K562 (cell line): ENCODE measurements around the gene CLIC3. TPM values are rescaled to one million over a fixed set of nuclear protein-coding genes. Genes with fewer than 3 reads are reported as not detected.

Experiments used
- ARID1B ChIP-seq: fragments of 450-650 bp; IDR thresholded peaks from 2 replicates; pipeline ENCODE4 v1.6.1; 2016; ENCODE audit warnings: antibody characterized with exemption, mild to moderate bottlenecking, inconsistent platforms
- ARID4B ChIP-seq: sonication (generic); formaldehyde crosslinking; IDR thresholded peaks from 2 replicates; pipeline ENCODE4 v1.8.0; 2022; ENCODE audit warnings: mild to moderate bottlenecking, missing genetic modification reagents
- ATF1 ChIP-seq, 2 experiments: fragments of 450-650 bp in 1 of 2; IDR thresholded peaks; 2 replicates each; pipeline ENCODE4 v1.6.1; 2016; ENCODE audit warnings: missing compliant biosample characterization in 1 of 2, missing genetic modification characterization in 1 of 2
- BHLHE40 ChIP-seq: IDR thresholded peaks from 2 replicates; pipeline ENCODE4 v1.6.1; 2011; ENCODE audit warnings: low read length, improper control_type of control experiment
- GTF2F1 ChIP-seq: IDR thresholded peaks from 2 replicates; pipeline ENCODE4 v1.6.1; 2011; ENCODE audit warnings: low read depth, low read length, improper control_type of control experiment
- MBD2 ChIP-seq: sonication (generic); IDR thresholded peaks from 2 replicates; pipeline ENCODE4 v1.6.1; 2016; ENCODE audit warnings: low read depth, borderline replicate concordance
- MNT ChIP-seq, 2 experiments: fragments of 450-650 bp; conservative IDR thresholded peaks; 2 replicates each; pipeline ENCODE4 v1.6.1; 2017; ENCODE audit warnings: mild to moderate bottlenecking in 2 of 2, moderate library complexity in 2 of 2
- NCOA1 ChIP-seq: fragments of 450-650 bp; IDR thresholded peaks from 2 replicates; pipeline ENCODE4 v1.6.1; 2016; ENCODE audit warnings: low read depth
- NONO ChIP-seq, 2 experiments: fragments of 200-400 bp in 1 of 2; fragments of 450-650 bp in 1 of 2; formaldehyde crosslinking in 1 of 2; IDR thresholded peaks; 2 replicates each; pipeline ENCODE4 v1.6.1; 2017; ENCODE audit warnings: low read depth in 2 of 2, mild to moderate bottlenecking in 2 of 2, moderate library complexity in 2 of 2, low read length in 1 of 2
- PHF8 ChIP-seq: fragments of 200-600 bp; sonication (generic); IDR thresholded peaks from 2 replicates; pipeline ENCODE4 v1.6.1; 2012; ENCODE audit warnings: mixed run types, mild to moderate bottlenecking, inconsistent platforms, low read length, moderate library complexity, borderline replicate concordance
- PRDM10 ChIP-seq: fragments of 450-650 bp; IDR thresholded peaks from 2 replicates; pipeline ENCODE4 v1.6.1; 2018; ENCODE audit not compliant: partially characterized antibody
- RBFOX2 ChIP-seq: fragments of 200-400 bp; formaldehyde crosslinking; IDR thresholded peaks from 2 replicates; pipeline ENCODE4 v1.6.1; 2017; ENCODE audit warnings: low read depth, mild to moderate bottlenecking, low read length, moderate library complexity
- SMAD4 ChIP-seq: fragments of 250-450 bp; sonication (Bioruptor Pico); conservative IDR thresholded peaks from 2 replicates; pipeline ENCODE4 v1.8.0; 2021; ENCODE audit warnings: inconsistent platforms, mild to moderate bottlenecking, moderate library complexity
- SUPT5H ChIP-seq: fragments of 450-650 bp; IDR thresholded peaks from 2 replicates; pipeline ENCODE4 v1.6.1; 2016
- TBP ChIP-seq: optimal IDR thresholded peaks from 2 replicates; pipeline ENCODE3; 2011; ENCODE audit warnings: low read depth, low read length, improper control_type of control experiment
- ZNF239 ChIP-seq: fragments of 250-450 bp; sonication (Bioruptor Pico); IDR thresholded peaks from 2 replicates; pipeline ENCODE4 v1.4.0; 2020; ENCODE audit warnings: mild to moderate bottlenecking
- polyA plus RNA-seq, 8 experiments: library from polyadenylated mRNA; depleted of rRNA in 4 of 8; stranded (reverse) in 5 of 8; unstranded in 3 of 8; fragments of >200 nt; fragmentation: Nextera tagmentation in 2 of 8; fragmentation: Illumina TruSeq in 1 of 8; extraction: Ambion mirVana in 2 of 8; extraction: Trizol in 1 of 8; gene quantifications; 2 replicates each; pipeline versions ENCODE4 v1.2.1 to v1.2.3, GENCODE V29; 2011 to 2014; ENCODE audit warnings: inconsistent platforms in 1 of 8, missing spikeins in 1 of 8
- total RNA-seq, 7 experiments: library from RNA; depleted of rRNA in 6 of 7; stranded (reverse); fragments of >200 nt in 6 of 7; fragmentation: Illumina TruSeq in 2 of 7; extraction: Trizol in 2 of 7; gene quantifications; 2 replicates each; pipeline versions ENCODE4 v1.2.1 to v1.2.3, GENCODE V29; 2011 to 2021; ENCODE audit warnings: low replicate concordance in 1 of 7

The CLIC3 gene
- total and polyA plus RNA-seq, 9 of the 15 experiments (the other 6 are each of a cell fraction or from before 2014, with no cell fraction given): 0.27 to 0.29 TPM; not detected in 7

- TF ChIP-seq BHLHE40: peak; percentile 90
- peak; percentile 34; the same call in 1 of the 2 replicates for TF ChIP-seq ARID1B
- TF ChIP-seq NONO (IDR thresholded peaks at IDR 0.05; ENCODE audit: low read depth in 2 of 2, low read length in 1 of 2): 0 out of 4 replicates have a peak, but pooled peaks of 1 of the 2 experiments have one; percentile 19
- peak; percentile 69 to 75 for TF ChIP-seq MNT (conservative IDR thresholded peaks at IDR 0.05)
- TF ChIP-seq ARID4B: no peak
- peak; percentile 79; the same call in 1 of the 2 replicates for TF ChIP-seq PHF8
- no peak for TF ChIP-seq ATF1 (CRISPR knock-in tag; IDR thresholded peaks at IDR 0.05)
- peak; percentile 74 for TF ChIP-seq ATF1 (tag; IDR thresholded peaks at IDR 0.05)
- TF ChIP-seq GTF2F1: no peak
- peak; percentile 55 for TF ChIP-seq SUPT5H
- TF ChIP-seq SMAD4 (CRISPR knock-in tag): peak; percentile 62; the same call in 1 of the 2 replicates
- peak; percentile 80; the same call in 1 of the 2 replicates for TF ChIP-seq MBD2
- TF ChIP-seq ZNF239 (CRISPR knock-in tag): no peak
- peak; percentile 53 for TF ChIP-seq TBP
- peak; percentile 76 for TF ChIP-seq RBFOX2
- TF ChIP-seq NCOA1: peak; percentile 19; the same call in 1 of the 2 replicates
- peak; percentile 75 for TF ChIP-seq PRDM10
Measured at GRCh38 chr9:136949817-136950655, 46.3 kb downstream of the CLIC3 start (continued).
